Colonic mucosa (tissue), 4 donors: Measurements from ENCODE around the gene RBM20. TPM values are rescaled to one million over a fixed set of nuclear protein-coding genes. Genes with fewer than 3 reads are reported as not detected.

ENCODE experiments used
- DNase-seq: peaks from one replicate; pipeline ENCODE4 v3.0.0-alpha.2; 2020
- H3K27ac ChIP-seq: fragments of 200-600 bp; one replicate; pipeline ENCODE4 v1.8.0; 2021
- H3K27me3 ChIP-seq: fragments of 200-600 bp; one replicate; pipeline ENCODE4 v1.8.0; 2021
- H3K36me3 ChIP-seq: fragments of 200-600 bp; one replicate; pipeline ENCODE4 v1.8.0; 2021
- H3K4me1 ChIP-seq: fragments of 200-600 bp; one replicate; pipeline ENCODE4 v1.8.0; 2021; ENCODE audit warnings: mild to moderate bottlenecking
- H3K4me3 ChIP-seq: fragments of 200-600 bp; one replicate; pipeline ENCODE4 v1.8.0; 2021
- H3K9ac ChIP-seq, 2 donors: one replicate each; pipeline ENCODE4 v1.7.0; 2013; ENCODE audit warnings: control low read depth in 2 of 2, low read depth in 2 of 2, low read length in 2 of 2
- H3K9me3 ChIP-seq: fragments of 200-600 bp; one replicate; pipeline ENCODE4 v1.8.0; 2021
- CTCF ChIP-seq: fragments of 200-600 bp; IDR thresholded peaks from one replicate; pipeline ENCODE4 v1.8.0; 2022; ENCODE audit warnings: antibody characterized with exemption, mild to moderate bottlenecking
- intact Hi-C: fragments of 100-400 bp; cut with DNase I; formaldehyde crosslinking; loops from one replicate; pipeline ENCODE4 v1.14.1; 2022
- total RNA-seq, 2 donors: library from RNA; stranded (reverse); fragmentation: NEBNext Ultra II Directional in 1 of 2; extraction: Animal tissue kit (Norgen Biotek cat#: 25700) in 1 of 2; gene quantifications; one replicate each; pipeline ENCODE4 v1.2.1, GENCODE V29; 2021
- donor health status: healthy.
- donor health status: DM: no; HTN: no; CAD: no.
- donor health status: DM: no; HTN: no; CAD: no.

RBM20 gene
- total RNA-seq, 2 donors from 2014 or later: 0.49 to 0.80 TPM

GRCh38 chr10:110613996-110614495 lies 30.1 kb upstream of the RBM20 start:
- no peaks in the 10 kb centered on the region for H3K27me3 ChIP-seq
- H3K9ac ChIP-seq: no peak overlapping the region
- intact Hi-C loops: loop anchor here (5.0 kb wide), 1 partner anchor 68 kb away; no protein-coding TSS in a partner anchor
- TF ChIP-seq CTCF: no peak
- H3K9me3 ChIP-seq: no peaks in the 10 kb centered on the region
- H3K4me1 ChIP-seq: no peaks in the 10 kb centered on the region
- no peaks in the 10 kb centered on the region for H3K36me3 ChIP-seq
- no peak overlapping the region for H3K4me3 ChIP-seq
- H3K27ac ChIP-seq: no peak overlapping the region
- no peak for DNase-seq

- Histone ChIP-seq H3K9me3 (no peaks in the 10 kb centered on the region), H3K4me3 (no peak overlapping the region), H3K4me1 (no peaks in the 10 kb centered on the region), H3K9ac (no peak overlapping the region), H3K27me3 (no peaks in the 10 kb centered on the region), H3K36me3 (no peaks in the 10 kb centered on the region), H3K27ac (no peak overlapping the region)
- TF ChIP-seq CTCF: no peak
- no peak for DNase-seq
- intact Hi-C loops: no loop called here
Observed at GRCh38 chr10:110615057-110615747, 28.9 kb upstream of the RBM20 start.

- no peak for TF ChIP-seq CTCF
- H3K4me1 ChIP-seq: no peaks in the 10 kb centered on the region
- H3K36me3 ChIP-seq: no peaks in the 10 kb centered on the region
- H3K4me3 ChIP-seq: no peak overlapping the region
- no peak overlapping the region for H3K27ac ChIP-seq
- DNase-seq: no peak
- no peaks in the 10 kb centered on the region for H3K9me3 ChIP-seq
- no peak overlapping the region for H3K9ac ChIP-seq
- intact Hi-C loops: no loop called here
- no peaks in the 10 kb centered on the region for H3K27me3 ChIP-seq
Observed at GRCh38 chr10:110616493-110617033, 27.6 kb upstream of the RBM20 start.

GRCh38 chr10:110617425-110618229 lies 26.5 kb upstream of the RBM20 start:
- intact Hi-C loops: no loop called here
- Histone ChIP-seq H3K27ac (no peak overlapping the region), H3K36me3 (no peaks in the 10 kb centered on the region), H3K4me1 (no peaks in the 10 kb centered on the region), H3K4me3 (no peak overlapping the region), H3K9me3 (no peaks in the 10 kb centered on the region), H3K27me3 (no peaks in the 10 kb centered on the region), H3K9ac (no peak overlapping the region)
- no peak for TF ChIP-seq CTCF
- DNase-seq: no peak

- Histone ChIP-seq H3K4me1 (no peaks in the 10 kb centered on the region), H3K27ac (no peak overlapping the region), H3K9me3 (no peaks in the 10 kb centered on the region), H3K27me3 (no peaks in the 10 kb centered on the region), H3K9ac (no peak overlapping the region), H3K4me3 (no peak overlapping the region), H3K36me3 (no peaks in the 10 kb centered on the region)
- no peak for TF ChIP-seq CTCF
- intact Hi-C loops: no loop called here
- no peak for DNase-seq
Observed at GRCh38 chr10:110618230-110618610, 25.9 kb upstream of the RBM20 start.
